Nephron progenitor cell (in vitro differentiated cells): Measurements from ENCODE around the gene GFAP.

Experiments used
- DNase-seq: peaks from one replicate; pipeline ENCODE4 v3.0.0; 2021
- H3K27ac Mint-ChIP-seq: 2 replicates; pipeline ENCODE4 v1.8.0; 2021; ENCODE audit warnings: mild to moderate bottlenecking, moderate library complexity, mixed read lengths
- H3K27me3 Mint-ChIP-seq: 2 replicates; pipeline ENCODE4 v1.8.0; 2021; ENCODE audit warnings: mild to moderate bottlenecking, low read depth, mixed read lengths; ENCODE audit not compliant: poor library complexity
- H3K36me3 Mint-ChIP-seq: 2 replicates; pipeline ENCODE4 v1.8.0; 2021; ENCODE audit warnings: low read depth, mixed read lengths
- H3K4me1 Mint-ChIP-seq: 2 replicates; pipeline ENCODE4 v1.8.0; 2021; ENCODE audit warnings: mixed read lengths
- H3K4me3 Mint-ChIP-seq: 2 replicates; pipeline ENCODE4 v1.8.0; 2021; ENCODE audit warnings: mild to moderate bottlenecking, moderate library complexity, mixed read lengths
- H3K9me3 Mint-ChIP-seq: 2 replicates; pipeline ENCODE4 v1.8.0; 2021; ENCODE audit warnings: mild to moderate bottlenecking, moderate library complexity, mixed read lengths
- TF ChIP-seq, protein P1 (sequence below): fragments of 200-600 bp; sonication (generic); IDR thresholded peaks from 2 replicates; pipeline ENCODE4 v1.5.0; 2021; ENCODE audit warnings: antibody characterized with exemption

GFAP gene

GRCh38 chr17:44884941-44885340 lies 30.4 kb downstream of the GFAP start:
- TF ChIP-seq, protein P1, sequence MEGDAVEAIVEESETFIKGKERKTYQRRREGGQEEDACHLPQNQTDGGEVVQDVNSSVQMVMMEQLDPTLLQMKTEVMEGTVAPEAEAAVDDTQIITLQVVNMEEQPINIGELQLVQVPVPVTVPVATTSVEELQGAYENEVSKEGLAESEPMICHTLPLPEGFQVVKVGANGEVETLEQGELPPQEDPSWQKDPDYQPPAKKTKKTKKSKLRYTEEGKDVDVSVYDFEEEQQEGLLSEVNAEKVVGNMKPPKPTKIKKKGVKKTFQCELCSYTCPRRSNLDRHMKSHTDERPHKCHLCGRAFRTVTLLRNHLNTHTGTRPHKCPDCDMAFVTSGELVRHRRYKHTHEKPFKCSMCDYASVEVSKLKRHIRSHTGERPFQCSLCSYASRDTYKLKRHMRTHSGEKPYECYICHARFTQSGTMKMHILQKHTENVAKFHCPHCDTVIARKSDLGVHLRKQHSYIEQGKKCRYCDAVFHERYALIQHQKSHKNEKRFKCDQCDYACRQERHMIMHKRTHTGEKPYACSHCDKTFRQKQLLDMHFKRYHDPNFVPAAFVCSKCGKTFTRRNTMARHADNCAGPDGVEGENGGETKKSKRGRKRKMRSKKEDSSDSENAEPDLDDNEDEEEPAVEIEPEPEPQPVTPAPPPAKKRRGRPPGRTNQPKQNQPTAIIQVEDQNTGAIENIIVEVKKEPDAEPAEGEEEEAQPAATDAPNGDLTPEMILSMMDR: no peak
- no peaks in the 10 kb centered on the region for H3K9me3 Mint-ChIP-seq
- peaks cover 48% of the 10 kb centered on the region for H3K36me3 Mint-ChIP-seq
- no peaks in the 10 kb centered on the region for H3K27me3 Mint-ChIP-seq
- no peaks in the 10 kb centered on the region for H3K4me1 Mint-ChIP-seq
- DNase-seq: no peak
- H3K27ac Mint-ChIP-seq: no peak overlapping the region
- no peak overlapping the region for H3K4me3 Mint-ChIP-seq

DNA sequence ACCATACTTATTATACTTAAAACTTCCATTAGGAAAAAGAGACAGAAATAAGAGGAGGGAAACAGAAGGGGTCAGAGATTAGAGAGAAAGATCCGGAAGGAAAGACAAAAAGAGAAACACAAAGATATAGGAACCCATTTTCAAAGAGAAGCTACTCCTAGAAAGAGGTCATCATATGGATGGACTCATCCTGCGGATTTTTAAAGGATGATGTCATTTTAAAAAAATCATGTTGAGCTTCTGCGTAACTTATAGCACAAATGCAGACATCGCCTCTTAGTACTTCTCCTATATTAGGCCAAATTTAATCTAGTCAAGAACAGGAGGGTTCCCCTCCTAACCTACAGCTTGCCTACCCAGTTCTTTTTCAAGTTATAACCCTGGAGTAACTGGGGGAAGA lies 34.2 kb downstream of the GFAP start:
- H3K4me3 Mint-ChIP-seq: no peak overlapping the region
- H3K9me3 Mint-ChIP-seq: no peaks in the 10 kb centered on the region
- H3K36me3 Mint-ChIP-seq: peaks cover 62% of the 10 kb centered on the region
- no peaks in the 10 kb centered on the region for H3K4me1 Mint-ChIP-seq
- DNase-seq: no peak
- TF ChIP-seq, protein P1: no peak
- no peaks in the 10 kb centered on the region for H3K27me3 Mint-ChIP-seq
- H3K27ac Mint-ChIP-seq: no peak overlapping the region

DNA sequence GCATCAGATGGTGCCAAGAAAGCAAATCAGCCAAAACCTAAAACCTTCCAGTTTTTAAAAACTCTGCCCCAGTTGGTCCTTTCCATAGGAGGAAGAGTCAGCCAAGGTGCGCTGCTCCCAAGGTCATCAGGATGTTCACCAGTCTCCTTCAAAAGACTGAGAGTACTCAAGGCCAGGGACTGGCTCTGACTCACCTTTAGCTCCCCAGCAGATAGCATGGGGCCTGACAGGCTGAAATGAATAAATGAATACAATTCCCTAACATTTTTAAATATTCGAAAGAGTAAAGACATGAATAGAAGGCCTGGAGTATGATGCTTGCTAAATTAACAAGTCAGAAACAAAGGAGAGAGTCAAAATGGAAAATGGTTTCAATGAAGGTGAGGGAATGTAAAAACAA lies 35.2 kb downstream of the GFAP start:
- Mint-ChIP-seq H3K9me3 (no peaks in the 10 kb centered on the region), H3K4me1 (no peaks in the 10 kb centered on the region), H3K27ac (no peak overlapping the region), H3K4me3 (no peak overlapping the region), H3K27me3 (no peaks in the 10 kb centered on the region), H3K36me3 (peaks cover 66% of the 10 kb centered on the region)
- TF ChIP-seq, protein P1: no peak
- no peak for DNase-seq

GRCh38 chr17:44879376-44879775 lies 35.9 kb downstream of the GFAP start:
- H3K4me1 Mint-ChIP-seq: no peaks in the 10 kb centered on the region
- H3K36me3 Mint-ChIP-seq: peaks cover 62% of the 10 kb centered on the region
- H3K27ac Mint-ChIP-seq: no peak overlapping the region
- H3K27me3 Mint-ChIP-seq: no peaks in the 10 kb centered on the region
- H3K9me3 Mint-ChIP-seq: no peaks in the 10 kb centered on the region
- no peak overlapping the region for H3K4me3 Mint-ChIP-seq
- TF ChIP-seq, protein P1: no peak
- DNase-seq: no peak

DNA sequence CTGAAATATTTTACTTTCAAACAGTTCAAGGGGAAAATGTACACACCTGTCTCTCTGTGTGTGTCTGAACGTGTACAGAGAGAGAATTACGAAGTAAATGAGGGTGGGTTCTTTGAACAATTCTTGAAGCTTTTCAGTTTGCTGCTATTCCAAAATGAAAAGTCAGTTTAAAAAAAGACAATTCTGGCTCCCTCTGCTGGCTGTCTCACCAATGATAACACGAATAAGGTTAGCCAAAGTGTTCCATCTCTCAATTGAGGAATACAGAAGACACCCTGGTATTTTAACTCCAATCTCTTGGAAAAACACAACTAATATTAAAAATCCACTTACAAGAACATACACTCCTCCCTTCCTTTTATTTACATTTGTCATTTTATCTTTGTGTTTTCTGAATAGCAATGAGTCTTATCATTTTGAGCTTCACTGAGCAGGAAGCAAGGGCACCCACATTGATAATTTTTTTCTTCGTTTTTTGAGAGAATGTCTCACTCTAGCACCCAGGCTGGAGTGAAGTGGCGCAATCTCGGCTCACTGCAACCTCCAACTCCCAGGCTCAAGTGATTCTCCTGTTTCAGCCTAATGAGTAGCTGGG lies 36.6 kb downstream of the GFAP start:
- no peaks in the 10 kb centered on the region for H3K9me3 Mint-ChIP-seq
- H3K4me3 Mint-ChIP-seq: no peak overlapping the region
- TF ChIP-seq, protein P1: peak; percentile 48
- H3K36me3 Mint-ChIP-seq: peaks cover 61% of the 10 kb centered on the region
- no peak overlapping the region for H3K27ac Mint-ChIP-seq
- no peaks in the 10 kb centered on the region for H3K4me1 Mint-ChIP-seq
- DNase-seq: peak; percentile 23
- no peaks in the 10 kb centered on the region for H3K27me3 Mint-ChIP-seq

- H3K4me1 Mint-ChIP-seq: no peaks in the 10 kb centered on the region
- H3K27ac Mint-ChIP-seq: no peak overlapping the region
- no peak for DNase-seq
- H3K4me3 Mint-ChIP-seq: no peak overlapping the region
- peaks cover 54% of the 10 kb centered on the region for H3K36me3 Mint-ChIP-seq
- no peaks in the 10 kb centered on the region for H3K9me3 Mint-ChIP-seq
- TF ChIP-seq, protein P1: no peak
- H3K27me3 Mint-ChIP-seq: no peaks in the 10 kb centered on the region
These were observed 38.2 kb downstream of the GFAP start for GRCh38 chr17:44877121-44877520.
